Cardiac muscle cell (in vitro differentiated cells and primary cell): Measurements from ENCODE around the gene GMPPB. TPM values are rescaled to one million over a fixed set of nuclear protein-coding genes. Genes with fewer than 3 reads are reported as not detected.
"Not testable (repeated sequence)": the region's sequence is repeated elsewhere in the genome, so short reads cannot be mapped to it uniquely, and the experiment has no call there.

ENCODE experiments used
- DNase-seq, 2 donors: peaks; one replicate each; pipeline versions ENCODE4 v3.0.0 to v3.0.0-alpha.2; 2010 to 2017; ENCODE audit warnings: low read depth in 1 of 2, low spot score in 1 of 2
- H3K27ac ChIP-seq: fragments of 200-600 bp; sonication (generic); 2 replicates; pipeline ENCODE4 v1.5.1; 2016
- H3K27me3 ChIP-seq: fragments of 200-600 bp; sonication (generic); 2 replicates; pipeline ENCODE4 v1.6.0; 2016; ENCODE audit warnings: control low read depth
- H3K36me3 ChIP-seq: fragments of 200-600 bp; sonication (generic); 2 replicates; pipeline ENCODE4 v1.5.1; 2016; ENCODE audit warnings: control low read depth
- H3K4me1 ChIP-seq: fragments of 200-600 bp; sonication (generic); 2 replicates; pipeline ENCODE4 v1.8.1; 2017; ENCODE audit warnings: low read depth, mild to moderate bottlenecking, mixed run types
- H3K4me3 ChIP-seq: fragments of 200-600 bp; sonication (generic); 2 replicates; pipeline ENCODE4 v1.5.1; 2016; ENCODE audit warnings: mild to moderate bottlenecking
- H3K9me3 ChIP-seq: fragments of 200-600 bp; sonication (generic); 2 replicates; pipeline ENCODE4 v1.5.1; 2017; ENCODE audit warnings: low read depth, mild to moderate bottlenecking, control low read depth
- polyA plus RNA-seq: library from polyadenylated mRNA; unstranded; fragments of >200 nt; fragmentation: Nextera tagmentation; extraction: Ambion mirVana; gene quantifications from 2 replicates; pipeline ENCODE4 v1.2.1, GENCODE V29; 2016
- total RNA-seq: library from RNA; depleted of rRNA; stranded (reverse); fragments of >200 nt; gene quantifications from 2 replicates; pipeline ENCODE4 v1.2.3, GENCODE V29; 2016
- TF ChIP-seq, protein P1 (sequence below): IDR thresholded peaks from 2 replicates; pipeline ENCODE4 v1.5.1; 2012; ENCODE audit warnings: low read depth, mild to moderate bottlenecking, low read length

Gene GMPPB
- total and polyA plus RNA-seq, 2 experiments from 2014 or later: 27.6 to 29.3 TPM

DNA sequence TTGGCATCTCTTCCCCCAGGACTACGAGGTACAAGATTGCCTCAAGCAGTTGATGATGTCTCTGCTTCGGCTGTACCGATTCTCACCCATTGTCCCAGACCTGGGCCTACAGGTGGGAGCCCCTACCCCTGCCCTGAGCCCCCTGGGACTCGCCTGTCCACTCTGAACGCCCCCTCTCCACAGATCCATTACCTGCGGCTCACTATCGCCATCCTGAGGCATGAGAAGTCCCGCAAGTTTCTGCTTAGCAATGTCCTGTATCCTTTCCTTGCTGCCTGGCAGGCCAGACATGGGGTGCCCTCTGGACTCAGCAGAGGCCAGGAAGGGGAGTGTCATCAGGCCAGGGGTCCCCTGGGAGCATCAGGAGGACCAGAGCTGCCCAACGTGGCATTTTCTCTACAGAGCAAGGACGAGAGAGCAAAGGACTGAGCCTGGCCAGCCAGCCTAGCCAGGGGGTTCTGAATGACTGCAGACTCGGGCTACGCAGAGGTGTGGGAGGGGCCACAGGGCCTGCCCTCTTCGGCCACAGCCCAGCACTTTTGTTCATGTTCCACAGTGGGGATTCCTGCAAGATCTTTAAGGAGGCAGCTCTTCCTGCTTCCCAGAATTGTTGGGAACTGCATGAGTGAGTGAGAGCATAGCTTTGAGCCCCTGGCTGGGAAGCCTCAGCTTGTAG is 23.2 kb downstream of the GMPPB start:
- Histone ChIP-seq H3K27ac (no peak overlapping the region), H3K4me3 (no peak overlapping the region), H3K27me3 (no peaks in the 10 kb centered on the region), H3K36me3 (no peaks in the 10 kb centered on the region), H3K9me3 (no peaks in the 10 kb centered on the region), H3K4me1 (no peaks in the 10 kb centered on the region)
- TF ChIP-seq, protein P1, sequence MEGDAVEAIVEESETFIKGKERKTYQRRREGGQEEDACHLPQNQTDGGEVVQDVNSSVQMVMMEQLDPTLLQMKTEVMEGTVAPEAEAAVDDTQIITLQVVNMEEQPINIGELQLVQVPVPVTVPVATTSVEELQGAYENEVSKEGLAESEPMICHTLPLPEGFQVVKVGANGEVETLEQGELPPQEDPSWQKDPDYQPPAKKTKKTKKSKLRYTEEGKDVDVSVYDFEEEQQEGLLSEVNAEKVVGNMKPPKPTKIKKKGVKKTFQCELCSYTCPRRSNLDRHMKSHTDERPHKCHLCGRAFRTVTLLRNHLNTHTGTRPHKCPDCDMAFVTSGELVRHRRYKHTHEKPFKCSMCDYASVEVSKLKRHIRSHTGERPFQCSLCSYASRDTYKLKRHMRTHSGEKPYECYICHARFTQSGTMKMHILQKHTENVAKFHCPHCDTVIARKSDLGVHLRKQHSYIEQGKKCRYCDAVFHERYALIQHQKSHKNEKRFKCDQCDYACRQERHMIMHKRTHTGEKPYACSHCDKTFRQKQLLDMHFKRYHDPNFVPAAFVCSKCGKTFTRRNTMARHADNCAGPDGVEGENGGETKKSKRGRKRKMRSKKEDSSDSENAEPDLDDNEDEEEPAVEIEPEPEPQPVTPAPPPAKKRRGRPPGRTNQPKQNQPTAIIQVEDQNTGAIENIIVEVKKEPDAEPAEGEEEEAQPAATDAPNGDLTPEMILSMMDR: peak; percentile 11
- no peak for DNase-seq

- Histone ChIP-seq H3K27me3 (no peaks in the 10 kb centered on the region), H3K36me3 (no peaks in the 10 kb centered on the region), H3K27ac (no peak overlapping the region), H3K9me3 (no peaks in the 10 kb centered on the region), H3K4me3 (no peak overlapping the region), H3K4me1 (no peaks in the 10 kb centered on the region)
- no peak for DNase-seq
- TF ChIP-seq, protein P1: no peak
Observed at GRCh38 chr3:49700014-49700413, 23.7 kb downstream of the GMPPB start.

DNA sequence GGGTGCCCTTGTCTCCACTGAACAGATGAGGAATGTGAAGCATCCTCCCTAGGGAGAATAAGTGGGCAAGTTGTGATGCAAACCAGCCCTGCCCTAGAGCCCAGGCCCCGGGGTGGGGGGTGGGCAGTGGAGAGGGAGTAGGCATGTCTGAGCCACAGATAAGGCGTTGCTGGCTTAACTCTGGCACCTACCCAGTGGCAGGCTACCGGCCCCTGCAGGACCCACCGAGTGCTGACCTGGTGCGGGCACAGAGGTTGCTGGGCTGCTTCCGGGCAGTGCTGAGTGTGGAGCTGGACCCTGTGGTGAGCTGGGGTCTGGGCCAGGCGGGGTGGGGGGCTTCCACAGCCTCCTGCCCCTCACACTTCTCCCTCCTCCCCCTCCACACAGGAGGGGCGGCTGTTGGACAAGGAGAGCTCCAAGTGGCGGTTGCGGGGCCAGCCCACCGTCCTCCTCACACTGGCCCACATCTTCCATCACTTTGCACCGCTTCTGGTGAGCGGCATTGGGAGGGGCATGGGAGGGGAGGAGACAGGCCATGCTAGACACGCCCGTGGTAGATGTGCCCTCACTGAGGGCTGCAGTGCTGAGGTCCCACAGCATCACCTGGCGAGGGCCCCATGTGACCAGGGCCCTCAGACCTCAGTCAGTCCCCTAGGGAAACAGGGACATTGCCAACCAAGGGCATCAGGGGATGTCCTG is 24.3 kb downstream of the GMPPB start:
- Histone ChIP-seq H3K4me3 (no peak overlapping the region), H3K4me1 (no peaks in the 10 kb centered on the region), H3K9me3 (no peaks in the 10 kb centered on the region), H3K36me3 (no peaks in the 10 kb centered on the region), H3K27me3 (no peaks in the 10 kb centered on the region), H3K27ac (no peak overlapping the region)
- TF ChIP-seq, protein P1: no peak
- no peak for DNase-seq

- H3K4me3 ChIP-seq, H3K27me3 ChIP-seq, H3K27ac ChIP-seq, DNase-seq, H3K9me3 ChIP-seq, H3K36me3 ChIP-seq, H3K4me1 ChIP-seq: not testable (repeated sequence)
Observed at GRCh38 chr3:49695350-49696015, 28.3 kb downstream of the GMPPB start.

- H3K27ac ChIP-seq, H3K9me3 ChIP-seq: not testable (repeated sequence)
Observed at GRCh38 chr3:49694409-49695070, 29.2 kb downstream of the GMPPB start.

GRCh38 chr3:49691481-49691880 is 32.3 kb downstream of the GMPPB start:
- DNase-seq, H3K4me3 ChIP-seq, H3K27me3 ChIP-seq, H3K9me3 ChIP-seq, H3K27ac ChIP-seq, H3K4me1 ChIP-seq, H3K36me3 ChIP-seq: not testable (repeated sequence)

More at GRCh38 chr3:49694409-49695070, 29.2 kb downstream of the GMPPB start:
- not testable (repeated sequence) for DNase-seq, H3K27me3 ChIP-seq, H3K4me1 ChIP-seq, H3K4me3 ChIP-seq, H3K36me3 ChIP-seq

DNA sequence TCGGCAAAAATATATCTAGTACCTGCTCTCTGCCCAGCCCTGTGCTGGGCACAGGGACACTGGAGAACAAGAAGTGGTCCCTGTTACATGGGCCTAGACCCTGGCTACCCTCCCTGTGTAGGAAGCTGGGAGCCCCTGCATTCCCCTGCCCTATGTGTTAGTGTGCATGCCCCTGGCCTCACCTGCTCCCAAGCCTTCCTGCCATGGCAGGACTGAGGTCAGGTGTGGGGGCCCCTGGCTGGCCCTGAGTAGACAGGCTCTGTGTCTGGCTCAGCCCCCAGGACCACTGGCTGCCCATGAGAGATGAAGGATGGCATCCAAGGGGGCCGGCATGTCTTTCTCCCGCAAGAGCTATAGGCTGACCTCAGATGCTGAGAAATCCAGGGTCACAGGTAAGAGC is 32.9 kb downstream of the GMPPB start:
- not testable (repeated sequence) for H3K4me3 ChIP-seq, H3K9me3 ChIP-seq, H3K27me3 ChIP-seq, H3K27ac ChIP-seq, H3K4me1 ChIP-seq, H3K36me3 ChIP-seq, DNase-seq

DNA sequence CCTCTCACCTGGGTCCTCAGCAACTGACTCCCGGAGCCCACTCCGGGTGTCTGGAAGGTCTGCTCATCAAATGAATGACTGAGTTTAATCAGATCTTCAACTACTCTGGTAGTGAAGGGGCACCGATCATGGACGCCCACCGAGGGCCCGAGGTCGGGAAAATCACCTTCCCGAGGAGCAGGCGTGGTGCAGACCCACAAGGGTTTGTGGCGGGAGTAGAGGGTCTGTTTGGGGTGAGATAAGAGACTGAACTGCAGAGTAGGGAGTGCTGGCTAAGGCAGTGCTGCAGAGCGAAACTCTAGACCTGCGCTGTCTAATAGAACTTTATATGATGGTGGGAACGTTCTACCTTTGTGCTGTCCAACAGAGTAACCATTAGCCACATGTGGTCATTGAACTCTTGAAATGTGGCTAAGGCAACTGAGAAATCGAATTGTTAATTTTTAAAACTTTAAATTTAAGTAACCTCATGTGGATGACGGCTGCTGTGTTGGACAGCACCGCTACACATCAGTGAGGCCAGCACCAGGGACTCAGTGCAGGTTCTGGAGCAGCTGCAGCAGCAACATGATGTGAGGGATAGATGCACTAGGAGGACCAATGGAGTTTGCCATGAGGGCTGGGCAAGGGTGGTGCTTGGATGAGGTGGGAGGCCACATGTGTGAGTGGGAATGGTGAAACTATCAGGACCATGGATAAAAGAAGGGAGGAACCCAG is 33.7 kb downstream of the GMPPB start:
- H3K4me3 ChIP-seq: peak overlapping the region; percentile 45
- H3K27ac ChIP-seq: peak overlapping the region; percentile 83
- not testable (repeated sequence) for H3K36me3 ChIP-seq, DNase-seq, H3K9me3 ChIP-seq, H3K4me1 ChIP-seq, H3K27me3 ChIP-seq
